ENCODE data around the gene OSTM1. TPM values are rescaled to one million over a fixed set of nuclear protein-coding genes. Genes with fewer than 3 reads are reported as not detected.

The OSTM1 gene
- polyA plus RNA-seq, 3 donors: 13.4 to 60.1 (median 49.7) TPM

DNA sequence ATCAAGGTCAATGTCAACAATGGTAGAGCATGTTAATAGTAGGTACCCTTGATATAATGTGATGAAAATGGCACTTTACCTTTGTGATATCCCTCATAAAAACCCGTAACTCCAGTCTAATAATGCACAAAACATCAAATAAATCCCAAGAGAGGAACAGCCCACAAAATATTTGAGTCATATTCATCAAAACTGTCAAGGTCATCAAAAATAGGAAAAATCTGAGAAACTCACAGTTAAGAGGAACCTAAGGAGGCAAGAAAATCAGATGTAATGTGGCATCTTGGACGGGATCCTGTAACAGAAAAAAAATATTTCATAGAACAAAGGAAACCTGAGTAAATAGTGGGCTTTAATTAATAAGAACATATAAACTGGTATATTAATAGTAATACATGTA, 25.5 kb upstream of the OSTM1 start:
- no peaks in the 10 kb centered on the region for H3K36me3 ChIP-seq (replicated peaks in 1 of 2; ENCODE audit: control insufficient read depth in 1 of 2, insufficient read depth in 2 of 2, low read length in 2 of 2)
- no peak overlapping the region for H3K4me3 Mint-ChIP-seq
- no peak overlapping the region for H3K27ac ChIP-seq (ENCODE audit: low read depth in 1 of 2, low read length in 2 of 2)
- H3K27me3 Mint-ChIP-seq (ENCODE audit: low read depth in 3 of 3): peaks cover 8 to 18% (median 17%) of the 10 kb centered on the region in 3 donors
- intact Hi-C loops (cut with micrococcal nuclease): no loop called here
- TF ChIP-seq, protein P1, sequence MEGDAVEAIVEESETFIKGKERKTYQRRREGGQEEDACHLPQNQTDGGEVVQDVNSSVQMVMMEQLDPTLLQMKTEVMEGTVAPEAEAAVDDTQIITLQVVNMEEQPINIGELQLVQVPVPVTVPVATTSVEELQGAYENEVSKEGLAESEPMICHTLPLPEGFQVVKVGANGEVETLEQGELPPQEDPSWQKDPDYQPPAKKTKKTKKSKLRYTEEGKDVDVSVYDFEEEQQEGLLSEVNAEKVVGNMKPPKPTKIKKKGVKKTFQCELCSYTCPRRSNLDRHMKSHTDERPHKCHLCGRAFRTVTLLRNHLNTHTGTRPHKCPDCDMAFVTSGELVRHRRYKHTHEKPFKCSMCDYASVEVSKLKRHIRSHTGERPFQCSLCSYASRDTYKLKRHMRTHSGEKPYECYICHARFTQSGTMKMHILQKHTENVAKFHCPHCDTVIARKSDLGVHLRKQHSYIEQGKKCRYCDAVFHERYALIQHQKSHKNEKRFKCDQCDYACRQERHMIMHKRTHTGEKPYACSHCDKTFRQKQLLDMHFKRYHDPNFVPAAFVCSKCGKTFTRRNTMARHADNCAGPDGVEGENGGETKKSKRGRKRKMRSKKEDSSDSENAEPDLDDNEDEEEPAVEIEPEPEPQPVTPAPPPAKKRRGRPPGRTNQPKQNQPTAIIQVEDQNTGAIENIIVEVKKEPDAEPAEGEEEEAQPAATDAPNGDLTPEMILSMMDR (IDR thresholded peaks at IDR 0.05): no peak
- peaks cover 0 to 2% (median 0%) of the 10 kb centered on the region in 7 donors for H3K9me3 Mint-ChIP-seq
- no peak overlapping the region for H3K4me3 ChIP-seq (replicated peaks in 1 of 3; ENCODE audit: low read depth in 2 of 3, low read length in 3 of 3)
- no peaks in the 10 kb centered on the region for H3K9me3 ChIP-seq (replicated peaks in 1 of 2; ENCODE audit: control insufficient read depth in 1 of 2, insufficient read depth in 1 of 2, low read length in 2 of 2)
- H3K4me1 ChIP-seq (ENCODE audit: control insufficient read depth in 1 of 2, insufficient read depth in 2 of 2, low read length in 2 of 2): no peaks in the 10 kb centered on the region
- H4K20me1 ChIP-seq (ENCODE audit: insufficient read depth, low read length): no peaks in the 10 kb centered on the region
- H3K4me1 Mint-ChIP-seq: no peaks in the 10 kb centered on the region
- no peaks in the 10 kb centered on the region for H3K36me3 Mint-ChIP-seq
- DNase-seq: no peak
- whole genome bisulfite sequencing (ENCODE audit: insufficient coverage): no CpG with 5 or more reads among the region's 2 CpGs
- H3K27me3 ChIP-seq (ENCODE audit: control insufficient read depth in 2 of 2, insufficient read depth in 2 of 2, low read length in 2 of 2): peaks cover 4 to 17% of the 10 kb centered on the region in 2 donors
- no peak overlapping the region for H3K9ac ChIP-seq (ENCODE audit: insufficient read depth, low read length, poor library complexity, severe bottlenecking)
- H2AFZ ChIP-seq (ENCODE audit: insufficient read depth, low read depth, low read length, poor library complexity, severe bottlenecking): no peak overlapping the region
- no peak overlapping the region for H3K27ac Mint-ChIP-seq
- no peak overlapping the region for H3K4me2 ChIP-seq (replicated peaks; ENCODE audit: extremely low read depth, low read length, poor library complexity, severe bottlenecking)
- H3K79me2 ChIP-seq (ENCODE audit: insufficient read depth, low read length): no peaks in the 10 kb centered on the region

- H3K9me3 ChIP-seq (replicated peaks in 1 of 2; ENCODE audit: control insufficient read depth in 1 of 2, insufficient read depth in 1 of 2, low read length in 2 of 2): no peaks in the 10 kb centered on the region
- TF ChIP-seq, protein P1 (IDR thresholded peaks at IDR 0.05): no peak
- H3K36me3 ChIP-seq (replicated peaks in 1 of 2; ENCODE audit: control insufficient read depth in 1 of 2, insufficient read depth in 2 of 2, low read length in 2 of 2): no peaks in the 10 kb centered on the region
- H3K4me2 ChIP-seq (replicated peaks; ENCODE audit: extremely low read depth, low read length, poor library complexity, severe bottlenecking): no peak overlapping the region
- intact Hi-C loops (cut with micrococcal nuclease): no loop called here
- peaks cover 0 to 2% (median 0%) of the 10 kb centered on the region in 7 donors for H3K9me3 Mint-ChIP-seq
- no peak overlapping the region for H3K27ac ChIP-seq (ENCODE audit: low read depth in 1 of 2, low read length in 2 of 2)
- H3K4me3 ChIP-seq (replicated peaks in 1 of 3; ENCODE audit: low read depth in 2 of 3, low read length in 3 of 3): no peak overlapping the region
- no peak for DNase-seq
- H3K36me3 Mint-ChIP-seq: no peaks in the 10 kb centered on the region
- peaks cover 7 to 18% (median 11%) of the 10 kb centered on the region in 3 donors for H3K27me3 Mint-ChIP-seq (ENCODE audit: low read depth in 3 of 3)
- WGBS (ENCODE audit: insufficient coverage): no CpG with 5 or more reads among the region's 1 CpG
- H3K27ac Mint-ChIP-seq: no peak overlapping the region
- H3K9ac ChIP-seq (ENCODE audit: insufficient read depth, low read length, poor library complexity, severe bottlenecking): no peak overlapping the region
- no peak overlapping the region for H2AFZ ChIP-seq (ENCODE audit: insufficient read depth, low read depth, low read length, poor library complexity, severe bottlenecking)
- H3K27me3 ChIP-seq (ENCODE audit: control insufficient read depth in 2 of 2, insufficient read depth in 2 of 2, low read length in 2 of 2): peaks cover 4 to 19% of the 10 kb centered on the region in 2 donors
- H3K4me3 Mint-ChIP-seq: no peak overlapping the region
- H4K20me1 ChIP-seq (ENCODE audit: insufficient read depth, low read length): no peaks in the 10 kb centered on the region
- H3K4me1 Mint-ChIP-seq: no peaks in the 10 kb centered on the region
- no peaks in the 10 kb centered on the region for H3K4me1 ChIP-seq (ENCODE audit: control insufficient read depth in 1 of 2, insufficient read depth in 2 of 2, low read length in 2 of 2)
- H3K79me2 ChIP-seq (ENCODE audit: insufficient read depth, low read length): no peaks in the 10 kb centered on the region
Measured at GRCh38 chr6:108097882-108098281, 23.3 kb upstream of the OSTM1 start.
